HCT116 (cell line): ENCODE data around the gene COPG2. TPM values are rescaled to one million over a fixed set of nuclear protein-coding genes. Genes with fewer than 3 reads are reported as not detected.

Source experiments
- ATAC-seq: fragments of 200-7000 bp; cut with Tn5 transposase; 2 replicates; pipeline ENCODE4 v1.9.1; 2020; ENCODE audit warnings: mild to moderate bottlenecking, moderate library complexity
- BruUV-seq: library from RNA; stranded (reverse); fragments of 400-500 nt; replicated peaks from 2 replicates; lab custom pipeline; 2021; lab: Mats Ljungman, UMichigan
- CTCF ChIA-PET: fragments of 300-600 bp; sonication (Branson Sonifier 250); formaldehyde crosslinking; loops from one replicate; lab custom pipeline; 2021; ENCODE audit warnings: antibody characterized with exemption; lab: Charles Lee
- POLR2A ChIA-PET: fragments of 300-600, 350-600 bp; sonication (Branson Sonifier 250); formaldehyde crosslinking; loops from one replicate; lab custom pipeline; 2021; ENCODE audit warnings: antibody characterized with exemption; lab: Charles Lee
- RAD21 ChIA-PET, 2 experiments: fragments of 300-600 bp; sonication (Branson Sonifier 250); formaldehyde crosslinking; loops; one replicate each; lab custom pipeline; 2023; ENCODE audit warnings: low total read pairs in 2 of 2; ENCODE audit not compliant: uncharacterized antibody in 2 of 2, unreplicated experiment in 2 of 2, low non-redundant PET in 1 of 2; lab: Charles Lee
- DNase-seq: peaks from one replicate; pipeline ENCODE4 v3.0.0-alpha.2; 2010; ENCODE audit warnings: low read depth, low spot score
- H2AFZ ChIP-seq: fragments of 200-600 bp; shearing (Covaris generic), sonication (generic); 2 replicates; pipeline ENCODE4 v1.6.1; 2017; ENCODE audit warnings: low read depth, mixed run types, mixed read lengths, antibody characterized with exemption, low read length; ENCODE audit not compliant: poor library complexity, severe bottlenecking
- H3K27ac ChIP-seq: 2 replicates; pipeline ENCODE4 v1.5.1; 2012; ENCODE audit warnings: low read depth, low read length
- H3K27me3 ChIP-seq: fragments of 200-600 bp; sonication (generic); 2 replicates; pipeline ENCODE4 v1.6.1; 2016; ENCODE audit warnings: mixed run types, low read length, mixed read lengths; ENCODE audit not compliant: insufficient read depth
- H3K36me3 ChIP-seq, 2 experiments: fragments of 200-500 bp in 1 of 2; fragments of 200-600 bp in 1 of 2; sonication (Bioruptor generic) in 1 of 2; sonication (generic) in 1 of 2; 2 replicates each; pipeline versions ENCODE4 v1.5.1 to v1.6.1; 2014 to 2016; ENCODE audit warnings: low read length in 2 of 2, inconsistent platforms in 1 of 2, mixed read lengths in 1 of 2, mixed run types in 1 of 2; ENCODE audit not compliant: insufficient read depth in 2 of 2, control insufficient read depth in 1 of 2
- H3K4me1 ChIP-seq, 2 experiments: fragments of 200-600 bp in 1 of 2; sonication (generic) in 1 of 2; 2 replicates each; pipeline versions ENCODE4 v1.5.1 to v1.6.1; 2012 to 2017; ENCODE audit warnings: low read length in 2 of 2, inconsistent platforms in 1 of 2, mild to moderate bottlenecking in 1 of 2, mixed read lengths in 1 of 2, mixed run types in 1 of 2, moderate library complexity in 1 of 2; ENCODE audit not compliant: insufficient read depth in 2 of 2, control insufficient read depth in 1 of 2
- H3K4me2 ChIP-seq: fragments of 200-600 bp; sonication (generic); 2 replicates; pipeline ENCODE4 v1.6.1; 2017; ENCODE audit warnings: mixed run types, low read length, mixed read lengths
- H3K4me3 ChIP-seq, 2 experiments: fragments of 200-600 bp in 1 of 2; sonication (generic) in 1 of 2; replicated peaks in 1 of 2; 2 replicates each; pipeline ENCODE4 v1.5.1; 2011 to 2016; ENCODE audit warnings: low read length in 2 of 2, control low read depth in 1 of 2, low read depth in 1 of 2, mild to moderate bottlenecking in 1 of 2, mixed read lengths in 1 of 2, mixed run types in 1 of 2
- H3K79me2 ChIP-seq: fragments of 200-600 bp; sonication (generic); 2 replicates; pipeline ENCODE4 v1.6.1; 2017; ENCODE audit warnings: mild to moderate bottlenecking, mixed run types, low read length, moderate library complexity, mixed read lengths; ENCODE audit not compliant: insufficient read depth
- H3K9ac ChIP-seq: fragments of 200-600 bp; sonication (generic); 2 replicates; pipeline ENCODE4 v1.6.1; 2016; ENCODE audit warnings: low read length, mixed read lengths
- H3K9me2 ChIP-seq: fragments of 200-600 bp; sonication (generic), shearing (Covaris generic); 2 replicates; pipeline ENCODE4 v1.6.1; 2017; ENCODE audit warnings: mixed run types, mild to moderate bottlenecking, moderate library complexity; ENCODE audit not compliant: insufficient read depth
- H3K9me3 ChIP-seq, 2 experiments: fragments of 200-500 bp in 1 of 2; fragments of 200-600 bp in 1 of 2; sonication (Bioruptor generic) in 1 of 2; sonication (generic) in 1 of 2; 2 replicates each; pipeline ENCODE4 v1.6.1; 2014 to 2017; ENCODE audit warnings: low read length in 2 of 2, mixed read lengths in 2 of 2, inconsistent platforms in 1 of 2, low read depth in 1 of 2, mild to moderate bottlenecking in 1 of 2, mixed run types in 1 of 2, moderate library complexity in 1 of 2; ENCODE audit not compliant: control insufficient read depth in 1 of 2, insufficient read depth in 1 of 2
- H4K20me1 ChIP-seq: fragments of 200-600 bp; sonication (generic), shearing (Covaris generic); 2 replicates; pipeline ENCODE4 v1.6.1; 2017; ENCODE audit warnings: mixed run types, mild to moderate bottlenecking, moderate library complexity; ENCODE audit not compliant: insufficient read depth
- CBX3 ChIP-seq: IDR thresholded peaks from 2 replicates; pipeline ENCODE4 v1.6.1; 2012; ENCODE audit warnings: low read depth
- FOSL1 ChIP-seq: IDR thresholded peaks from 2 replicates; pipeline ENCODE4 v1.6.1; 2012; ENCODE audit warnings: low read depth
- JUND ChIP-seq: IDR thresholded peaks from 2 replicates; pipeline ENCODE4 v1.6.1; 2012
- MAX ChIP-seq: IDR thresholded peaks from 2 replicates; pipeline ENCODE4 v1.6.1; 2012
- SIN3A ChIP-seq: IDR thresholded peaks from 2 replicates; pipeline ENCODE4 v1.6.1; 2012; ENCODE audit warnings: low read depth
- SRF ChIP-seq: IDR thresholded peaks from 2 replicates; pipeline ENCODE4 v1.6.1; 2012; ENCODE audit warnings: low read depth
- ZBTB33 ChIP-seq: IDR thresholded peaks from 2 replicates; pipeline ENCODE4 v1.6.1; 2011; ENCODE audit warnings: mild to moderate bottlenecking, low read length, moderate library complexity; ENCODE audit not compliant: insufficient replicate concordance; ENCODE audit errors: extremely low read depth
- intact Hi-C: fragments of 100-400 bp; cut with micrococcal nuclease; formaldehyde crosslinking; loops from 2 replicates; pipeline ENCODE4 v1.10.0; 2022
- total RNA-seq: library from RNA; stranded (reverse); gene quantifications from one replicate; pipeline ENCODE4 v1.2.1, GENCODE V29; 2021; ENCODE audit not compliant: unreplicated experiment

Gene COPG2
- total RNA-seq, 1 experiment from 2014 or later, result 31.0 TPM

GRCh38 chr7:130650611-130651120 is 17.9 kb downstream of the COPG2 start:
- ChIA-PET CTCF (no interaction called here), POLR2A (no interaction called here), RAD21 (no interaction called here)
- Histone ChIP-seq H3K4me1 (peaks cover 6 to 23% of the 10 kb centered on the region in 2 experiments), H4K20me1 (no peaks in the 10 kb centered on the region), H3K4me2 (no peak overlapping the region), H3K9ac (no peak overlapping the region), H3K27ac (no peak overlapping the region), H3K9me2 (no peaks in the 10 kb centered on the region), H3K36me3 (no peaks in the 10 kb centered on the region; a peak in 1 of 4 replicates), H3K79me2 (no peaks in the 10 kb centered on the region), H2AFZ (no peak overlapping the region), H3K4me3 (no peak overlapping the region), H3K9me3 (no peaks in the 10 kb centered on the region; a peak in 1 of 4 replicates), H3K27me3 (no peaks in the 10 kb centered on the region)
- BruUV-seq, result no TSS peak
- no peak for ATAC-seq
- intact Hi-C loops, result no loop called here
- TF ChIP-seq JUND (no peak), SRF (no peak), CBX3 (no peak), MAX (no peak), SIN3A (no peak), FOSL1 (no peak), ZBTB33 (no peak)
- no peak for DNase-seq
